Activated CD8-positive, alpha-beta memory T cell treated with anti-CD3 and anti-CD28 coated beads for 48 hours (primary cell): ENCODE data around the gene KCNK5.

Experiments used
- DNase-seq, 3 experiments: peaks; one replicate each; pipeline ENCODE4 v3.0.0-alpha.2; 2020; ENCODE audit warnings: low read depth in 2 of 3, low spot score in 2 of 3

KCNK5 gene, protein sequence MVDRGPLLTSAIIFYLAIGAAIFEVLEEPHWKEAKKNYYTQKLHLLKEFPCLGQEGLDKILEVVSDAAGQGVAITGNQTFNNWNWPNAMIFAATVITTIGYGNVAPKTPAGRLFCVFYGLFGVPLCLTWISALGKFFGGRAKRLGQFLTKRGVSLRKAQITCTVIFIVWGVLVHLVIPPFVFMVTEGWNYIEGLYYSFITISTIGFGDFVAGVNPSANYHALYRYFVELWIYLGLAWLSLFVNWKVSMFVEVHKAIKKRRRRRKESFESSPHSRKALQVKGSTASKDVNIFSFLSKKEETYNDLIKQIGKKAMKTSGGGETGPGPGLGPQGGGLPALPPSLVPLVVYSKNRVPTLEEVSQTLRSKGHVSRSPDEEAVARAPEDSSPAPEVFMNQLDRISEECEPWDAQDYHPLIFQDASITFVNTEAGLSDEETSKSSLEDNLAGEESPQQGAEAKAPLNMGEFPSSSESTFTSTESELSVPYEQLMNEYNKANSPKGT

DNA sequence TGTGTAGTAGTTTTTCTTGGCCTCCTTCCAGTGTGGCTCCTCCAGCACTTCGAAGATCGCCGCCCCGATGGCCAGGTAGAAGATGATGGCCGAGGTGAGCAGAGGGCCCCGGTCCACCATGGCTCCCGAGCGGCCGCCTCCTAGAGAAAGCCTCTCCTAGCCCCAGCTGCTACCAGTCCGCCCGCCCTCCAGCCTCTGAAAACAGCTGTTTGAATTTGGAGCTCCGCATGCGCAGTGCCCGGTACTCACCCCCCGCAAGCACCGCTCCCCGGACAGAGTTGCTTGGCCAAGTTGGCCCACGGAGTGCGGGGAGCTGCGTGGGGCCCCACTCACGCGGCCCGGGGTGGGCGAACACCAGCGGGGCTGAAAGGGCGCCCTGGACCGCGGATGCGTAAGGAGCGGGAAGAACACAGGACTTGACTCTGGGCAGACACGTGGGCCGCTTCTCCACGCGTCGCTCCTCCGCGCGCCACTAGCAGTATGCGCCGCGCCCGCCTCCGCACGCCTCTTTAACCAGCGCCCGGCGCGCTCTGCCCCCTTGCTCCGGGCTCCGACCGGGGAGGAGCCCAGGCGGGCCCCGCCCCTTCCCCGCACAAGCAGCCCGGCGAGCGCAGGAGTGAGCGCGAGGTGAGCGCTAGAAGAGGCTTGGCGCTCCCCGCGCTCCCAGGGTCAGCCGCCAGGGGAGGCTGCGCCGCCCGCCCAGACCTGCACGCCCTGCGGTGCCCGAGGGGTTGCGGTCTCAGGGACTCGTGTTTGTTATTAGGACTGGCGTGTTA lies at the start of gene KCNK5:
KCNK5 (minus strand) TSS at position 484 of the 776 bp plus-strand sequence; CDS start at position 120, 364 bp downstream.
- peak; percentile 61 to 78 (median 64) for DNase-seq

DNA sequence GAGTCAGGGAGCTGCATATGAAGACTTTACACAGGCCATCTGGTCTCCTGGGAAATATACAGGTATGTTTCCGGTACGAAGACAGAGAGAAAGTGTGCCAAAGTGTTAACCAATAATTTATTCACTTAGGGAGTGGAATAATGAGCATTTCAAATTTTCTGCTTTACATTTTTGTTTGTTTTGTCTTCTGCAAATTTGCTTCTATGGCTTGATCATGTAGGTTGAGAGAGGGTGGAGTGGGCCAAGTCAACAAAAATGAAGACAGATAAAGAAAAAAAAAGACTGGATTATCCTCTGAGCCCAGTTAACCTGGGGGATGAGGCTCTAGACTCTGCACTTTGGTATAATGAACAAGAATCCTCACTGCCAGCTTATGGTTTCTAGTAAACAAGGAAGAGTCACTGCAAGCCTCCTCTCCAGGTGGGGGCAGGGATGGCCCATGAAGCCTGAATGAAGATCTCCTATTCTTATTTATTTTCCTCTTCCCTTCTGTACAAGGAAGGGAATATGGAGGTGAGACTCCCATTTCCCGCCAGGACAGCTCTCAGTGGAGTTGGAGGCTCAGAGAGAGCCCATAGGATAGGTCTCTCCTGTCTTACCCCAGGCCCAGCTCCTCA lies 47.2 kb upstream of the KCNK5 start:
- DNase-seq, result no peak

DNA sequence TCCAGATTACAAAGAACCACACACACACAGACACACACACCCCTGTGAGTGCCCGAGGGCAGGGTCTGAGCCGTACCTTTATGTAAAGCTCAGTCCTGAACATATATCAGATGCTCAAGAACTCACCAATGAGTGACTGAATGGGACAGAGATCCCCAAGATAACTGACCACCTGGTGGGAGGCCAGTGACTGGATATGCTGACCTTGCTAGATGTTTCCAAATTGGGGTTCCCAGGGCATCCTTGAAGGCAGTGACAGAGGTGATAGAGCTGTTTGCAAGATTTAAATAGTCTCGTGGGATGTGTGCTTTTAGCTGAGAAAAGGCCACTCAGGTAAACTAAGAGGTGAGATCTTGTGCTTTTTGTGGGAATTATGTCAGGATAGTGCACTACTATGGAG lies 45.6 kb upstream of the KCNK5 start:
- DNase-seq, result no peak

DNA sequence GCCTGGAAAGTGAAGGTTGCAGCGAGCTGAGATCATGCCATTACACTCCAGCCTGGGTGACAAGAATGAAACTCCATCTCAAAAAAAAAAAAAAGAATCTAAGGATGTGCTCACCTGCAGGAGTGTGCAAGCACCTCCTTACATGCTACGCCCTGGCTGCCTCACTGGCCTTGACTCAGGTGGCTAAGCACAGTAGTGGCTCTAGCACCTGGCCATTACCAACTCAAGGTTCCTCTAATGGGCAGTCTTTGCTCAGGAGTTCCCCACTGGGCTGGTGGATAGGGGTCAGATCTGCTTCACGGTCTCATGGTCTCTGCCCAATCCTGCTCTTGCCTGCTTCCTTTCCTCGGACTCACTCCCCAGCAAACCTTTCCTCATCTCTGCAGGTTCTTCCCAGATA lies 45.2 kb upstream of the KCNK5 start:
- no peak for DNase-seq

DNA sequence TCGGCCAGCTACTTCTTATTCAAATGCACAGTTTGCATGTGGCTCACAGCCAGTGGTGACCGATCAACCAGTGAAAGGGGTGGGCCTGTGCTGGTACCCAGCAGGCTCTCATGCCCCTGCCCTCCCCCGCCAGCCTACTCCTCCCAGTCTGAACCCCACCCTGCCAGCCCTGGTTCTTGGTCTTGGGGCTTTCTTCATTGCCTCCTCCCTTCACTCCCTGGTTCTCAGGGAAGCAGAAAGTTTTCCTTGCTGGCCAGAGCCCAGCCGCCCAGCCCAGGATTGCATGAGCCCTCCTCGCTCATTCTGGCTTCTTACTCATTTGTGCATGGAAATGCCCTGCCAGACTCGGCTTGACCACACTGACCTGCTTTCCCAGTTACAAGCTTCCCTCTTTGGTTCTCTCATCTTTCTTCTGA lies 44.1 kb upstream of the KCNK5 start:
- DNase-seq, result no peak

DNA sequence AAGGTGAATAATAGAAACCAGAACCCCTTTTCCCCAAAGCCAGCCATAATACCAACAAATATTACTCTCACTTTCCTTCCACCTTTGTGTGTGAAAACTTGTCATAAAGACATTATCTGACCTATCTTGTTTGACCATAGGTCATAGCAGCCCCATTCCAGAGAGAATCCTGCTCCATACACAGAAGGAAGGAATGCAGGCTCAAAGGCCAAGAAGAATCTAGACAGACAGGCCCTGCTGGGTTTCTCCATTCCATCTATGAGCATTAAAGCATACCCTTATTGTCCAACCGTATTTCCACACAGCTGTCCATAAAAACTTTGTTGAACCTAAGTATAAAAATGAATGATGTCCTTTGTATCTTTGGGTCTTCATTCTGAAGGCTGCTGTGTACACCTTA lies 40.7 kb upstream of the KCNK5 start:
- DNase-seq, result no peak

DNA sequence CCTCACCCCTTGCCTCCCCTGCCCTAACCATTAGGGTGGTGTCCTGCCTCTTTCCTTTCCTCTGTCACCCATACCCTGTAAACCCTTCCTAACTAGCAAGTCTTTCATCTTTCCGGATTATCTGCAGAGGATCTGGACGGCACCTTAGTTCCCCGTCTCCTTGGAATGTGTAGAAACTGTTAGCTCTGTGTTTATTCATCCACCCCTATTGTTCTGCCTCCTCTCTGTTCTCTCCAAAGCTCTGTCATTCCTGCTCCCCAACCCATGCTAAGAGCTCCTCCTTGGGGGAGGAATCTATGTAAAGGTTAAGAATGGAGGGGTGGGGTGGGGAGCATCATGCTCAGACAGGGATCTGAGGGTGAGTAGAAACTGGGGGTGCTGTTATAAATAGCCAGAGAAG lies 39.4 kb upstream of the KCNK5 start:
- no peak for DNase-seq

DNA sequence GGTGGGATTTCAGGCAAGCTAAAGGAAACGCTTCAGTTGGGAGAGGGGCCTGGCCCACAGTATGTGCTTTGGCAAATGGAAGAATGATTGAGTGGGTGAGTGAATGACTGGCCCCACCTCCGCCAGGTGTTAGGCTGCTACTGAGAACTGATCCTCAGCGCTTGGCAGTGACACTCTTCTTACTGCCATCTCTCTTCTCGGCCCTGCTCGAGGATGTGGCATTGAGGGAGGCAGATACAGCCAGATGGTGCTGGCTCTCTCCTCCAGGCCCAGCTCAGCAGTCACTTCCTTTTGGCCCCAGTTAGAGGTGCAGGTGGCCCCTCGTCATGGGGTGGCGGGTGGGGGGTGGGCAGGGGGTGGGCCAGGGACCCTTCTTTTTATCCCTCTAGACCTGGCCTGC lies 38.9 kb upstream of the KCNK5 start:
- no peak for DNase-seq

DNA sequence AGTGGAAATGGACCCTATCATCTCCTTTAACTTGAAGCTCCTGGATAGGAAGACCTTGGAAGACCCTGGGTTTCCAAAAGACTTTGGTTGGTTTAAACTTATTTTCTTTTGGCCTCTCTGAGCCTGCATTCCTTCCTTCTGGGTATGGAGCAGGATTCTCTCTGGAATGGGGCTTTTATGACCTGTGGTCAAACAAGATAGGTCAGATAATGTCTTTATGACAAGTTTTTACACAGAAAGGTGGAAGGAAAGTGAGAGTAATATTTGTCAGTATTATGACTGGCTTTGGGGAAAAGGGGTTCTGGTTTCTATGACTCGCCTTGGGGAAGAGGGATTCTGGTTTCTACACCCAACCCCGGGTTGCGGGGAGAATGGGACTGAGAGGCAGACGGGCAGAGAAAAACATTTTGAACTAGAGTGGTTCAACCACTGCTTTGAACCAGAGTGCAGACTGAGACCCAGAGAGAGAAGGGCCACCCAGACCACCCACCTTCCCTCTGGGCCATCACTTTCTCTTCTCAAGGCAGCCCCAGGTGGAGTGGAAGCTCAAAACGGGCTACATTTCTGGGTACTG lies 37.6 kb upstream of the KCNK5 start:
- peak in 1 of 3 experiments; percentile 2 for DNase-seq

DNA sequence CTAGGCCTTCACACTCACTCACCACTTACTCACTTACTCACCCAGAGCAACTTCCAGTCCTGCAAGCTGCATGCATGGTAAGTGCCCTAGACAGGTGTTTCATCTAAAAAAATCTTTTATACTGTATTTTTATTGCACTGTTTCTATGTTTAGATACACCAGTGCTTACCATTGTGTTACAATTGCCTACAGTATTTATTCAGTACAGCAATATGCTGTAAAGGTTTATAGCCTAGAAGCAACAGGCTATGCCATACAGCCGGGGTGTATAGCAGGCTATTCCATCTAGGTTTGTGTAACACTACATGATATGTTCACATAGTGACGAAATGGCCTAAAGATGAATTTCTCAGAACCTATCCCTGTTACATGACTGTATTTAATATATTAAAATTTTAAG lies 37.1 kb upstream of the KCNK5 start:
- DNase-seq, result no peak

DNA sequence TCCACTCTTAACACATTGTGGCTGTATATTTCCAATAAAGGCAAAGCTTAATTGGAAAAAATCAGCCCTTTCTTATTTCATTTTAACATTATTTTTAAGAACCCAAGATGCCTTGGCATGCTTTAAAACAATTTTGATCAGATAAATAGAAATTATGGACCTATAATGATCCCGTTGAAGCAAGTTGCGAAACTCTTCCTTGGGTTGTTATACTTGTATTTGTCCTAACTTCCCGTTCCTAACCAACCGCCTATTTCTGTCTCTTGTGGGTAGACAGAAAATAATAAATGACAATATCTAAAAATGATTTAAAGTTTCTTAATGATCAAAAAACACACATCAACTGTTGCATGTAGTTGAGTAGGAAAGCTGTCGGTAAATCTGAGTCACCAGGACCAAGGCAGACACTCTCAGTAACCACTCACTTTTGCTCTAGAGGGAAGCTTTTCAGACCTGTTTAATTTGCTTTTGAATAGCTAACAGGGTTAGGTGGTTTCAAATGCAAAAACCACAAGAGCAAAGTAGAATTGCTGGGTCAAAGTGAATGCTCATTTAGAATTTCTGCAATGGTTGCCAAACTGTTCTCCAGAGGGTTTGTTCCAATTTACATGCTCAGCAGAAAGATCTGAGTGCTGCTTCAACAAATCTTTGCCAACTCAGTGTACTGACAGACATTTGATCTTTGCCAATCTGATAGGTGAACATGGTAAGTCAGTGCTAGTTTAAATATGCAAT lies 34.2 kb upstream of the KCNK5 start:
- no peak for DNase-seq

DNA sequence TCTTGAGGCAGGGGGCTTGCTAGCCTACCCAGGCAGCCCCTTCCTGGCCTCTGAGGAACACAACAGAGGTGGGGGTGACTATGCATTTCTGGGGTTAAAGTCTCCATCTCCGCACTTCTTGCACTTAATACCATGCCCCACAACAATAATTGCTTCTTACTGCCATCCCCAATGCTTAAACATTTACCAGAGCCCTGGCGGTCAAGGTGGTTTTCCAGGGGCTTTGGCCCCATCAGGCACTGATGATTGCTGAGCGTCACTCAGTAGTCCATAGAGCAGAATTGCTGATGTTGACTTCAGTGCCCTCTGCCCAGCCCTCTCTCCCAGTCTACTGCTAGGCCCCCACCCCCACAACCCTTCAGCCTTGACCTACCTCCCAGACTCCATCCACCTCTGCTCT lies 32.5 kb upstream of the KCNK5 start:
- DNase-seq, result no peak

DNA sequence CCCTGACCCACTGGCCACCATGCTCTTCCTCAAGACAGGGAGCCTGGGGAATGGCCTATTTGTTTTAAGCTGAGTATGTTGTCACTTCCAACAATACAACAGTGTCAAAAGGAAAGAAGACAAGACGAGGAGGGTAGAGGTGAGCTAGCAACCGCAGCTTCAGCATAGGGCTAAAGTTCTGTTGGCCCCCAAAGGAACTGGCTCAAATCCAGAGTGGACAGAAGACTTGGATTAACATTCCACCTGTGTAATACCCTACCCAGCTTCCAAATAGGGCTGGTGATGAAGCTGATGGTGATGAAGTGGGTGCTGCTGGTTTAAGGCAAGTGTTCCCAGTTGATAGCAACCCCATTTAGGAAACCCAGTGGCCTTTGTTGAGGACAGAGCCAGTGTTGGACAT lies 31.7 kb upstream of the KCNK5 start:
- DNase-seq, result no peak

DNA sequence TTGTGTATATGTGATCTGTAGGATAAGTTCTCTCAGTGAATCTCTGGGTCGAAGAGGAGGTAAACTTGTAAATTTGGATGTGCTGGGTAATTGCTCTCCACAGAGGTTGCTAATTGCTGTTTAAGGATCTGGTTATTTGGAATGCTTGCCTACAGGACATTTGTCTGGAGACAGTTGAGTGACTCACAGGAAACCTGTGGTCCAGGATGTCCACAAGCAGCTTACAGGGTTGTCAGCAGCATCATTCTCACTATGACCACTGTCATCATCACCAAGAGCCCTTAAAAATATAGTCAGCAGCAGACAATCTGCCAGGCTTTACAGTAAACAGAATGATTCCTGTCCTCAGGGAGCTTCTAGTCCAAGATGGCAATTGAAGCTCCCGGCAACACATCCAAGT lies 31.2 kb upstream of the KCNK5 start:
- DNase-seq, result no peak

DNA sequence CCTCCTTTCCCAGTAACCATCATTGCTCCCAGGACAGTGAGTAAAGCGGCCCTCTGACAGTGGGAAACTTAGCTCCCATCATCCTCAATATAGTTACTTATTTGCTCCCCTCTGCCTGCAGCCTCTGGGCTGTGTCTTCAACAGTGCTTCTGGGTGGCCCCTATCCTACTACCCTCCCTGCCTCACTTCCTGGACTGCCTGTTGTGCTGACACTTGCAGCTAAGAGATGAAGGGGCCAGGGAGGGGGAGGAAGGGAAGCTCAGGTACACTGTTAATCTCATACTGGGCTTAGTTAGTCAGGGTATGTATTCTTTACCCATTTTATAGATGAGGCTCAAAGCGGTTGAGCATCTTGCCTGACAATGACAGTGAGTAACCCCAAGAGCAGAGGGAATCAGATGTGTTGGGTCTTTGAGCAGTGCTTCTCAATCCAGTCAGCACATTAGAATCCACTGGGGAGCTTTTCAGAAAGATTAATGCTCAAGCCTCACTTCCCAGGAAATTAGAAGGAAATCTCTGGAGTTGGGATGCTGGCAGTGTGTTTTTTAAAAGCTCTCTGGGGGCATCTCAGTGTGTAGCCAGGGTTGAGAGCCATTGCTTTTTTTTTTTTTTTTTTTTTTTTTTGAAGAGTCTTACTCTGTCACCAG lies 27.1 kb upstream of the KCNK5 start:
- DNase-seq, result no peak

DNA sequence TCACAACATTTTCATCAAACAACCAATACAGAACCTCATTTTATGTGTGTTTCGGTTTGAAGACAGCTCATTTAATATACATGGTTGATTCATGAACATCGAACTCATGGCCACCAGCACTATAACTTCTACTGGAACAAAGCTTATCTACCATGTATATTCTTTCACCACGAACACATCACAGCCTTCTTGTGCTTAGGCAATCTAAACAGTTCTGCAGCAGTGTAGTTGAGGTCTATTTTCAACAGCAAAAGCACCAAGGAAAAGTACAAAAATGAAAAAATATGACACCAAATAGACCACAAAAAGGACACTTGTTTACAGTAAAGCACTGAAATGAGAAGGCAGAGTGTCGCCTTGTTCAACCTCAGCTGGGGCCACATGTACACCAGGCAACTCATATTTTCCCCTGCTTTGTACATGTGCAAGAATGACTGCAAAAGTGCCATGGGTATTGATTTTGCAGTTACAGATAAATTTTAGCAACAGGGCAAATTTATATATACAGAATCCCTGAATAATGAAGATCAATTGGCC lies 25.8 kb upstream of the KCNK5 start:
- no peak for DNase-seq

DNA sequence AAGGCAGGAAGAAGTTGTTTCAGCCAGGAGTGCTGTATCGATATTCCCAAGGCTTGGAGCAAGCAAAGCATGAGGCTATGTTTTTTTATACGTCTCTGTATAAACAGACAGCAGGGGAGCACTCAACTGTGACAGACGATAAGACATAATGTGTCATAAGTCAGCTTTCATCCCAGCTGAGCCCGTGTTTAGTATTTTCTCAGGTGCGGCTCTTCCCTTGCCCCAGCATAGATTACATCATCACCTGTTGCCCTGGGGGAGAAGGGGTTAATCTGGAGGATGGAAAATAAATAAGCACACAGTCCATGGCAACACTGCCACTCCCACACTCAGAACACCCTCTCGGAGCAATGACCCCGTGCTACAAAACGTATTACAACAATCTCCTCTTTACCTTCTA lies 22.1 kb upstream of the KCNK5 start:
- no peak for DNase-seq

DNA sequence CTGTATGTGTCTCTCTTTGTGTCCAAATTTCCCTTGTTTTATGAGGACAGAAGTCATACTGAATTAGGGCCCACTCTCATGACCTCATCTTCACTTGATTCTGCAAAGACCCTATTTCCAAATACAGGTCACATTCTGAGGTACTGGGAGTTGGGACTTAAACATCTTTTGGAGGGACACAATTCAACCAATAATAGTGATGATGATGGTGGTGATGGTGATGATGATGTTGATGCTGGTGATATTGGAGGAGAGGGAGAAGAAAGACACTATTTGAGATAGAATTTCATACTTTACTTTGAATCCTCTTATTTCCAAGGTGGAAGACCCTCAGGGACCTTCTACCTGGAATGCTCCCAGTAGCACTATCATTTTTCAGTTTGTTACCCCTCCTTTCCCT lies 21.2 kb upstream of the KCNK5 start:
- DNase-seq, result no peak

DNA sequence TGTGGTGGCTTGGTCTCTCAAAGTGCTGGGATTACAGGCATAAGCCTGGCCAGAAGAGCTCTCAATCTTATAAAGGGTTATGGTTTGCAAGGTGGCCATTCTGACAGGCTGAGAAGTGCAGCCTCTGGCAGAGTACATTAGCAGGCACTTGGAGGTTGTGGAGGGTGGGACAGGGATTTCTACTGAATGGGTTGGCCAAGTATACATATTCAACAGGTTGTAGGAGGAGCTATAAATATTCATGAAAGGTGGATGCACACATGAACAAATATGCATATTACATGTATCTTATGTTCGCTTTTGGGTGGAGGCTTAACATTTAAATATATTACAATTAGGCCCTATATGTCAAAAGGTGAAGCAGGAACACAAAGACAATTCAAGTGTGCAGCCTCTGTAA lies 20.0 kb upstream of the KCNK5 start:
- no peak for DNase-seq

DNA sequence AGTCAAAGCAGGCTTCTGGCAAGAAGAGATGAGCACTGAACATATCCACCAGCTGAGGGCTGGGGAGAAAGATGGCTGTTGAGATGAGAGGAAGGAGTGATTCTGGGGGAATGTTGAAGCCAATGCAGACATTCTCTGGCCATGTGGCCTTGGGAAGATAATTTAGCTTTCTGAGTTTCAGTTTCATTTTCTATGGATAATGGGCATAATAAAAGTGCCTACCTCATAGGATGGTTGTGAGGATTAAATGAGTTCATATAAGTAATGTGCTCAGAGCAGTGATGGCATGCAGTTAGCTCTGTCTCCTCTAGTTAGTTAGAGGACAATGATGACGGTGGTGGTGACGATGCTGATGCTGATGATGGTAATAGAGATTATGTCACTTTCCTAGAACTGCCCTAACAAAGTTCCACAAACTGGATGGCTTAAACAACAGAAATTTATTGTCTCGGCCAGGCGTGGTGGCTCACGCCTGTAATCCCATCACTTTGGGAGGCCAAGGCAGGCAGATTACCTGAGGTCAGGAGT lies 18.5 kb upstream of the KCNK5 start:
- DNase-seq, result no peak
